ENCODE measurements around the gene ZNF274. TPM values are rescaled to one million over a fixed set of nuclear protein-coding genes. Genes with fewer than 3 reads are reported as not detected.
A peak's percentile ranks its signal among the peaks of the same experiment; 100 is the strongest.
"Not testable (repeated sequence)": the region's sequence is repeated elsewhere in the genome, so short reads cannot be mapped to it uniquely, and the experiment has no call there.

The ZNF274 gene
- polyA plus RNA-seq, 4 donors: 18.1 to 22.7 (median 19.1) TPM

DNA sequence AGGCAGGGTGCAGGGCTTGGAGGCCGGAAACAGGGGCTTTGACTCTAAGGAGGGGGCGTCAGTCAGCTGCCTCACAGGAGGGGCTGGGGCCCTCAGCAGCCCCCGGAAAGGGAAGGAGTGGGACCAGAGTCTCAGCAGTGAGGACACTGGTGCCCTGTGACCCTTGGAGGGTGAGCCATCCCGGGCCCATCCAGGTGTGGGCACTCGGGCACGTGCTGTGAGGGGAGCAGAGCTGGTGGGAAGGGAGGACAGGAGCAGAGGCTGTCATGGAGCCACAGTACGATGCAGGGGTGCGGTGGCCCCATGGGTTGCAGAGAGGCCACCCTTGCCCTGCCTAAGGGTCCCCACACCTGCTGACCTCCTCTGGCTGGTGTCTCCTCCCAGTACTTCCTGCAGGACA, 26.7 kb downstream of the ZNF274 start:
- DNase-seq (ENCODE audit: low read depth in 4 of 4, low spot score in 3 of 4): no peak

DNA sequence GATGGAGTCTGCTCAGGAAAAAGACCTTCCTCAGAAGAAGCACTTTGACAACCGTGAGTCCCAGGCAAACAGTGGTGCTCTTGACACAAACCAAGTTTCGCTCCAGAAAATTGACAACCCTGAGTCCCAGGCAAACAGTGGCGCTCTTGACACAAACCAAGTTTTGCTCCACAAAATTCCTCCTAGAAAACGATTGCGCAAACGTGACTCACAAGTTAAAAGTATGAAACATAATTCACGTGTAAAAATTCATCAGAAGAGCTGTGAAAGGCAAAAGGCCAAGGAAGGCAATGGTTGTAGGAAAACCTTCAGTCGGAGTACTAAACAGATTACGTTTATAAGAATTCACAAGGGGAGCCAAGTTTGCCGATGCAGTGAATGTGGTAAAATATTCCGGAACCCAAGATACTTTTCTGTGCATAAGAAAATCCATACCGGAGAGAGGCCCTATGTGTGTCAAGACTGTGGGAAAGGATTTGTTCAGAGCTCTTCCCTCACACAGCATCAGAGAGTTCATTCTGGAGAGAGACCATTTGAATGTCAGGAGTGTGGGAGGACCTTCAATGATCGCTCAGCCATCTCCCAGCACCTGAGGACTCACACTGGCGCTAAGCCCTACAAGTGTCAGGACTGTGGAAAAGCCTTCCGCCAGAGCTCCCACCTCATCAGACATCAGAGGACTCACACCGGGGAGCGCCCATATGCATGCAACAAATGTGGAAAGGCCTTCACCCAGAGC, 29.6 kb downstream of the ZNF274 start:
- DNase-seq (ENCODE audit: low read depth in 4 of 4, low spot score in 3 of 4): no peak

DNA sequence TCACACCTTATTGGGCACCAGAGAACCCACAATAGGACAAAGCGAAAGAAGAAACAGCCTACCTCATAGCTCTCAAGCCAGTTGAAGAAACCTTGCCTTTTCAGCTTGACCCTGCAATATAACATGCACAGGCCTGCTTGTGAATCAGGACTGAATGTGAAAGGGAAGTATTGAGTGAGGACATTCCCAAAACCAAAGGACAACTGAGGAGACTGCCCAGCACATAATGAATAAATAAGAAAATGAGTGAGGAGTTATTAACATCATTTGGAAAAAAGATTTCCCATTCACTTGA, 30.2 kb downstream of the ZNF274 start:
- no peak for DNase-seq (ENCODE audit: low read depth in 4 of 4, low spot score in 3 of 4)

DNA sequence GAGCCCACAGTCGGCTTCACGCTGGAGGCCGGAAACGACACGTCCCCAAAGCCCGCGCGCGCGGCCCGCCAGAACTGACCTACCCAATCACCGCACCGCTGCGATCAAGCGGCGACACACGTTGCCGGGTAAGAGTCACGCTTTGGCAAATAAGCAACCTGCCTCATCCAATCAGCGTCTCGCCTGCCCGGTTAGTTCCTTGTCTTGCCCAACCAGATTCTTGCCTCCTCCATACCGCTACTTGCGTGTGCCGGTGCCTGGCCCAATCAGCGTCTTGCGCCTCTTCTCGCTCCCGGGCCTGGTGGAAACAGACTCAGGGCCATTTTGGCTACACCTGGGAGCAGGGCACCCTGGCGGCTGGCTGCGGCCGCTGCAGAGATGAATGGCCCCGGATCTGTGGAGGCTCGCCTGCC, 34.2 kb downstream of the ZNF274 start:
- DNase-seq (ENCODE audit: low read depth in 4 of 4, low spot score in 3 of 4): no peak

DNA sequence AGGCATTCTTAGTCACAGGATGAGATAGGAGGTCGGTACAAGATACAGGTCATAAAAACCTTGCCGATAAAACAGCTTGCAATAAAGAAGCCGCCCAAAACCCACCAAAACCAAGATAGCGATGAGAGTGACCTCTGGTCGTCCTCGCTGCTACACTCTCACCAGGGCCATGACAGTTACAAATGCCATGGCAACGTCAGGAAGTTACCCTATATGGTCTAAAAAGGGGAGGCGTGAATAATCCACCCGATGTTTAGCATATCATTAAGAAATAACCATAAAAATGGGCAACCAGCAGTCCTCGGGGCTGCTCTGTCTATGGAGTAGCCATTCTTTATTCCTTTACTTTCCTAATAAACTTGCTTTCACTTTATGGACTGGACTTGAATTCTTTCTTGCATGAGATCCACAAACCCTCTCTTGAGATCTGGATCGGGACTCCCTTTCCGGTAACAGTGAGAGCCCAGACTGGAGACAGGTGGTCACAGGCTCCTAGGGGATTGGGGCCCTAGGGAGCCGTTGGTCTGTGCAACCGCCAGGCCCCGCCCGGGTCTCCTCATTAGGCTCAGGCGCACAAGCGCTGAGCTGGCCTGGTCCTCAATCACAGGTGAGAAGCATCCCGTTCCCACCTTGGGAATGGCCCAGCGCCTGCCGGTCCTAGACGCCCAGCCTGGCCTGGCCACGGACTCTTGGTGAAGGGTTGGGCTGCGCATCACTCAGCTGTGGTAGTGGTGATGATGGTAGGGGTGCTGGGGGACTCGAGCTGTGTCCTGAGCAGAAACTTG, 34.9 kb downstream of the ZNF274 start:
- no peak for DNase-seq (ENCODE audit: low read depth in 4 of 4, low spot score in 3 of 4)

DNA sequence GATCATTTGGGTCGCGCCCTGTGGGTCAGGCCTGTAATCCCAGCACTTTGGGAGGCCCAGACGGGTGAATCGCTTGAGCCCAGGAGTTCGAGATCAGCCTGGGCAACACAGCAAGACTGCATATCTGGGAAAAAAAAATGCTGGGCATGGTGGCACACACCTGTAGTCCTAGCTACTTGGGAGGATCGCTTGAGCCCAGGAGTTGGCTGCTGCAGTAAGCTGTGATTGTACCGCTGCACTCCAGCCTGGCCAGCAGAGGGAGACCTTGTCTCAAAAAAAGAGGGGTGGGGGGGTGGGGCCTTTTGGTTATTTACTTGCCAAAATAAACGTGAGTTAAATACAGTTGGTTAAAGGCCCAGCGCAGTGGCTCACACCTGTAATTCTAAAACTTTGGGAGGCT, 36.0 kb downstream of the ZNF274 start:
- no peak for DNase-seq (ENCODE audit: low read depth in 4 of 4, low spot score in 3 of 4)

DNA sequence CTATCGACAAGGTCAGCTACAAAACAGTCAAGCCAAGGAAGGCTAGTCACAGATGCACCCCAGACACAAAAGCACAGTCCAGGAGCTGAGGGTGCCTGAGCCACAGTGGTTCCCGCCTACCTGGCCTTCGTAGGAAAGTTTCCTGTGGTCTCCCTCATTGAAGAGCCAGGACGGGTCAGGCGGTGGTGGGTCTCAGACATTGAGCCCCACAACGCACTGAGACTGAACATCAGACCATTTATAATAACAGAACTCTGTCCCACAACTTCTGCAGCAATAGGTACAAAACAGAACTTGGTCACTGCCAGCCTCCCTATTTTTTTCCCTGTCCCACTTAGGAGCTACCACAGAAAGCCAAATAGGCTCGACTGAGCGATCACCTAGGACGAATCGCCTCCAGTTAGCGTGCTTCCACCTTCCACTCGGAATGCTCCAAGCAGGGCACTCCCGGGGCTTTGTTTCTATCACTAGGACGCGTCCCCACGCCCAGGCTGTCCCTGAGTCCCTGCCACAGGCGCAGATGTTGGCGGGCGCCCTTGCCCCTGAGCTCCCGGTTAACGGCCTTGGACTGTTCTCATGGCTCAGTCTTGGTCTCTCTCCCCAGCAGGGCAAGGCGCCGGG, 45.2 kb downstream of the ZNF274 start:
- no peak for DNase-seq (ENCODE audit: low read depth in 4 of 4, low spot score in 3 of 4)

DNA sequence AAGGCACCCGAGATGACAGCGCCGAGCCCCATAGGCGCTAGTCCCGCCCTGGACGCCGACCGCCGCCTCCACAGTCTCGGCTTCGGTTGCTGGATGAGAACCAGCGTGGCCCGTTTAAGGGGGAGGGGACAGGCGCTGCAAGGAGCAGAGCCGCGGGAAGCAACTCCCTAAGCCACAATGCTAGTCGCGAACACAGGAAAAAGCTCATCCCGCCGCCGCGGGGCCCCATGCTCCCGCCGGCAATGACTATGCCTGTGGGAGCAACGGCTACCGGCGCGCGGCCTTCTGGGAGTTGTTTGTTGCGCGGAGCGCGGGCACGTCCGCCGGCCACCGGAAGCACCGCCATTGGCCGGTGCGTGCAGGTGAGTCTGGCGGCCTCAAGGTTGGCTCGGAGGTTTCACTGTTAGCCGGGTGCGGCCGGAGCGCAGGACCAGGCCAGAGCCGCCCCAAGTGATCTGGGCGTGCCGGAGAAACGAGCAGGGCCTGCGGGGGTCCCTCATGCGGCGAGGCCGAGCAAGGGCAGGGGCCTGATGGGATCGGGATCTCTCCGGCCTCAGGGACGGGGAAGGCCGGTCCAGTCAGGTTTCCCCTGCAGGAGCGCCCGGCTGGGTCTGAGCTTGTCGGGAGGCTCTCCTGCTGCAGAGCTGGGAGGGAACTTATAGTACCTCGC, 45.9 kb downstream of the ZNF274 start, which contains the start of gene ZNF544:
ZNF544 (plus strand) TSS at position 330 of the 670 bp plus-strand sequence. CDS start 15,110 bp downstream, outside the sequence.
- DNase-seq (ENCODE audit: low read depth in 4 of 4, low spot score in 3 of 4): peak; percentile 49 to 63 (median 58)

DNA sequence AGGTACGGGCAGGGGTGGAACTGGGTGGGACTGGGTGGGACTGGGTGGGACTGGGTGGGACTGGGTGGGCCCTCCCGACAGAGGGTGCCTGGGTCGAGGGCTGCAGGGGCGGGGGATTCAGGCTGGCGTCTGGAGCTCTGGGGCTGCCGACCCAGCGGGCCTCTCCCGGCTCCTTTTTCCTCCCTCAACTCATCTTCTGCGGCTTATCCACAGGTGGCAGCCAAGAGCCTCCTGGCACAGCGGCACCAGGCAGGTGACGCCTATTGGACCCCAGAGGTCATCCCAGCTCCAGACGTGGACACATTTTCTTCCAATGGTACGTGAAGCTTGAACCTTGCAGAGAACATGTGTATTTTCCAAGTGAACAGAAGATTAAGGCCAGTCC, 46.4 kb downstream of the ZNF274 start:
- no peak for DNase-seq (ENCODE audit: low read depth in 4 of 4, low spot score in 3 of 4)

DNA sequence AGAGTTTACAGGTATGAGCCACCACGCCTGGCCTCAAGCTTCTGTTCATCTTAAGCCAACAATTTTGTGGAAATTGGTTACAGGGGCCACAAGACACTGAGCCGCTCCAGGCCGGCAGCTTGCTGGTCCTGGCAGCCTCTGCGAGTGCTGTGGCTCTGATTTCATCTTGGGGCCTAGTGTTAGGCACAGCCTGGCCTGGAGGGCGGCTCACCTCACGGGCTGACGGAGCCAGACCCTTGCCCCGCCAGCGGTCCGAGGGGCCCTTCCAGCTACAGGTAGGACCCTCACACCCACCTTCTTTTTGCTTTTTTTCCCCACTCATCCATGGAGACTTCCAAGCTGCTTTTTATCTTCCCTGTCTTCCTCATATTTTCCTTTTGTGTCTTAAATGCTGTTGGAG, 54.5 kb downstream of the ZNF274 start:
- no peak for DNase-seq (ENCODE audit: low read depth in 4 of 4, low spot score in 3 of 4)

DNA sequence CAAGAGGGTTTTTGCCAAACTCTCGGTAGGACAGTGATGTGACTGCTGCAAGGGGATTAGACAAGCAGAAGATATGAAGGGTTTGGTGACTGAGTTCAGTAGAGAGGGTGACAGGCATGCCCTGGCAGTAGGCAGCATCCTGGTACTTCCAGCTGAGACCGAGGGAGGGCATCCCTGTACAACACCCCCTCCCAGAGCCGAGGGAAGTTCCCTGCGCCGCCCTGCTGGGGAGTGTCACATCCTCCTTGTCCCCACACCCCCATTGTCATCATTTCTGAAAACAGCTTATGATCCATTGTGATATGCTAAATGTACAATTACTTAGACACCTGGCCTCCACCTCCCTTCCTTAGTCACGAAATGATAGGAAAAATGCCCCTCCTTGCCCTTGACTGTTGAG, 60.5 kb downstream of the ZNF274 start:
- DNase-seq (ENCODE audit: low read depth in 4 of 4, low spot score in 3 of 4): no peak

DNA sequence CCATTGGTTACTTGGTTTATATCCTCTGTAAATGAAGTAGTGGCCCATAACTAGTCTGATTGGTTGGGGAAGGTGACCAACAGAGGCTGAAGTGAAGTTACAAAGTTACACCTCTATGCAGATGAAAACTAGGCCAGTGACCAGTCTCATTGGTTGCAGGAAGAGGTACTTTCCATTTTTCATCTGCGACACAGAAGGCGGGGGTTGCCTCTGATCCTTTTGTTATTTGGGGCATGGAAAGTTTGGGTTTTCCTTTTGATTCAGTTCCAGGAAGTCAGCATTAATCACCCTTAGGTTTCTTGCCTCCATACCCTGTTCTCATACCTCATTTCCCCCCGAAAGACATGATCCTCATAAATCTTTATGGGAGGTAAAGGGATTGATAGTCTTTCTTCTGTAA, 66.0 kb downstream of the ZNF274 start:
- DNase-seq (ENCODE audit: low read depth in 4 of 4, low spot score in 3 of 4): no peak

DNA sequence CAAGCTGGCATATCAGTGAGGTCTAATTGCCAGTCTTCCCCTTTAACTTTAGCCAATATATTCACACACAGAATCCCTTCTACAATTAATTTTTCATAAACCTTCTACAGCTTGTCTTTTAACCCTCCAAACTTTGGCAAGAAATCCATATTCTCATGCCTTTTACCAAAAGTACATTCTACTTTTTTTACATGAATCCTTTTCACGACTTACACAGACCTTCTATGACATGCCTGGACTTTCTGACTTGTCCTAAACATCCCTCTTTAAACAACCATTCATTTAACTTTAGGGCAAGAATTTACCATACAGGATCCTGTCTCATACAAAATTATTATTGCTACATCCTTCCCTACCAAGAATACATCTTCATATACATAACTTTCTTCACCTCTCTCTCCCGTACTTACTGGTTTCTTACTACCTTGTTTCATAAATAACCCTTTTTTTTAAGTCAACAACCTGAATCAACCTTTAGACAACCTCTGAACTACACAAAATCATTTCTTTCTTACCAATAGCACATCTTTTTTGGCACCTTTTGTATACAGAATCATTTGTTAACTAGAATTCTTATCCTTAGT, 69.3 kb downstream of the ZNF274 start:
- DNase-seq (ENCODE audit: low read depth in 4 of 4, low spot score in 3 of 4): no peak

DNA sequence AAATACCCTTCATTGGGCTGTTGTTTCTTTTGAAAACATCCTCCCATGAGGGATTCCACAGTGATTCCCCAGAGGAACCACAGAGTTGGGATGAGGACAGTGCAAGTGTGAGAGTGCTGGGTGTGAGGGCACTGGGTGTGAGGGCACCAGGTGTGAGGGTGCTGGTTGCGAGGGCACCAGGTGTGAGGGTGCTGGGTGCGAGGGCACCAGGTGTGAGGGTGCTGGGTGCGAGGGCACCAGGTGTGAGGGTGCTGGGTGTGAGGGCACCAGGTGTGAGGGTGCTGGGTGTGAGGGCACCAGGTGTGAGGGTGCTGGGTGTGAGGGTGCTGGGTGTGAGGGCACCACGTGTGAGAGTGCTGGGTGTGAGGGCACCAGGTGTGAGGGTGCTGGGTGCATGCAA, 75.4 kb downstream of the ZNF274 start:
- not testable (repeated sequence) for DNase-seq (ENCODE audit: low read depth in 4 of 4, low spot score in 3 of 4)

DNA sequence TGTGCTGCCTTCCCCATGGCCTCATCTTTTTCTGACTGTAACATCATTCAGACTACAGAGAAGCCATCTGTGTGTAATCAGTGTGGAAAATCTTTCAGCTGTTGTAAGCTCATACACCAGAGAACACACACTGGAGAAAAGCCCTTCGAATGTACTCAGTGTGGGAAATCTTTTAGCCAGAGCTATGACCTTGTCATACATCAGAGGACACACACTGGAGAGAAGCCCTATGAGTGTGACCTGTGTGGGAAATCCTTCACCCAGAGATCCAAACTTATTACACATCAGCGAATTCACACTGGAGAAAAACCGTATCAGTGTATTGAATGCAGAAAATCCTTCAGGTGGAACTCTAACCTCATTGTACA, 78.7 kb downstream of the ZNF274 start:
- no peak for DNase-seq (ENCODE audit: low read depth in 4 of 4, low spot score in 3 of 4)

DNA sequence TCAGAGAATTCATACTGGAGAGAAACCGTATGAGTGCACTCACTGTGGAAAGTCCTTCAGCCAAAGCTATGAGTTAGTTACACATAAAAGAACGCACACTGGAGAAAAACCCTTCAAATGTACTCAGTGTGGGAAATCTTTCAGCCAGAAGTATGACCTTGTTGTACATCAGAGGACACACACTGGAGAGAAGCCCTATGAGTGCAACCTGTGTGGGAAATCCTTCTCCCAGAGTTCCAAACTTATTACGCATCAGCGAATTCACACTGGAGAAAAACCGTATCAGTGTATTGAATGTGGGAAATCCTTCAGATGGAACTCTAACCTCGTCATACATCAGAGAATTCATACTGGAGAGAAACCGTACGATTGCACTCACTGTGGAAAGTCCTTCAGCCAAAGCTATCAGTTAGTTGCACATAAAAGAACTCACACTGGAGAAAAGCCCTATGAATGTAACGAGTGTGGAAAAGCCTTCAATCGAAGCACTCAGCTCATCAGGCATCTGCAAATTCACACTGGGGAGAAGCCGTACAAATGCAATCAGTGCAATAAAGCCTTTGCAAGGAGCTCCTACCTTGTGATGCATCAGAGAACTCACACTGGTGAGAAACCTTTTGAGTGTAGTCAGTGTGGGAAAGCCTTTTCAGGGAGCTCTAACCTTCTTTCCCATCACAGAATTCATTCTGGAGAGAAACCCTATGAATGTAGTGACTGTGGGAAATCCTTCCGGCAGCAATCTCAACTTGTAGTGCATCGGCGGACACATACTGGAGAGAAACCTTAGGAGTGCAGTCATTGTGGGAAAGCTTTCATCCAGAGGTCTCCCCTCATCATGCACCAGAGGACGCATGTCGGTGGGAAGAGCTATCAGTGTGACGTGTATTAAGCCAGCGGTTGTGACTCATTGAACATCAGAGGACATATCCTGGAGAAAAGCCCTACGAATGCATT, 79.4 kb downstream of the ZNF274 start:
- no peak for DNase-seq (ENCODE audit: low read depth in 4 of 4, low spot score in 3 of 4)

DNA sequence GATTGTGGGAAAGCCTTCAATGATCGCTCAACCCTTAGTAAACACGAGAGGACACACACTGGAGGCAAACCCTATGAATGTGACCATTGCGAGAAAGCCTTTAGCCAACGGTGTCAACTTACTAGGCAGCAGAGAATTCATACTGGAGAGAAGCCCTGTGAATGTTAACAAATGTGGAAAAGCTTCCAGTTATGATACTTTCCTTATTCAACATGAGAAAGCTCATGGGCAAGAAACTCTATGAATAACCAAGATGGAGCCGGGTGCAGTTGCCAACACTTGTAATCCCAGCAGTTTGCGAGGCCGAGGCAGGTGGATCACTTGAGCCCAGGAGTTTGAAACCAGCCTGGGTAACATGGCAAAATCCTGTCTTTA, 80.0 kb downstream of the ZNF274 start:
- no peak for DNase-seq (ENCODE audit: low read depth in 4 of 4, low spot score in 3 of 4)

Data from right renal pelvis (tissue), 4 donors.